Activated CD4-positive, CD25-positive, alpha-beta regulatory T cell (primary cell): Measurements from ENCODE around the gene TBC1D4.
"Not testable (repeated sequence)": the region's sequence is repeated elsewhere in the genome, so short reads cannot be mapped to it uniquely, and the experiment has no call there.

Experiments used
- DNase-seq, 4 experiments: peaks; one replicate each; lab custom pipeline; 2025; lab: John Stamatoyannopoulos, UW

Gene TBC1D4

DNA sequence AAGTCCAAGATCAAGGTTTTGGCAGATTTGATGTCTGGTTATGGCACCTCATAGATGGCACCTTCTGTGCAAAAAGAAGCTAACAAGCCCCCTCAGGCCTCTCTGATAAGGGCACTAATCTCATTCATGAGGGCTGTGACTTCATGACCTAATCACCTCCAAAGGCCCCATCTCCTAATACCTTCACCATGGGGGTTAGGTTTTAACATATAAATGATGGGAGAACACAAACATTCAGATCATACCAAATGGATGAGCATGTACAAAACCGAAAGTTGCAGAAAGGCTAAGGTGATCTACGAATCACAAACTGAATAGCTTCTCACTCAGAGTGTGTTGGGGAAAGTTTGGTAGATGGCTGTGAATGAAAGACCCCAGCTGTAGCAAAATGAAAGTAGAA is 217.4 kb downstream of the TBC1D4 start:
- DNase-seq: no peak

DNA sequence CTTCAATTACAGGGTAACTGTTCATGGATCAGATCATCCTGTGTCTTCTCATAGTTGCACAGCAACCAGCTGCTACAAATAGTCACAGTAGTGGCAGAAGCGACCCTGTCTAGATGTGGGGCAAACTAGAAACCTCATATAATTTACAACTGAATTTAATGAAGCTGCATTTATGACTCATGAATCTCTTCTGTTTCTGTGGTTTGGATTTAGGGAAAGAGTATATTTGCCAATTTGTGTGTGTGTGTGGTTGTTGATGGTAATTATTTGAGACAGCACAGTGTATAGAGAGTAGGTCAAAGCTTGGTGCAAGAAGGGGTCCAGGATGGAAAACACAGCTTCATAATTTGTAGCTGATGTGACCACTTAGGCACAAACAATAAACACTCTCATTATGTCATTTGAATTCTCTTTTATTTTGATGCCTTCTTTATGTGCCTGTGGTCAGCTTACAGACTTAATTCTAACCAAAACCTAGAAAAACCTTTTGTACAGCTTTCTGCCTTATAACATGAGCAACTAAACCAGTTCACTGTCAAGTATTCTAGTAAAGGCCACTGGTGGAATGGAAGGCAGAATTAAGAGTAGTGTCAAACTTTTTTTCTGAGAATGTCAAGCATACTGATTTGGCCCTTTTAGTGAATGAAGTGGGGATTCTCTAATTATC is 218.1 kb downstream of the TBC1D4 start:
- no peak for DNase-seq

DNA sequence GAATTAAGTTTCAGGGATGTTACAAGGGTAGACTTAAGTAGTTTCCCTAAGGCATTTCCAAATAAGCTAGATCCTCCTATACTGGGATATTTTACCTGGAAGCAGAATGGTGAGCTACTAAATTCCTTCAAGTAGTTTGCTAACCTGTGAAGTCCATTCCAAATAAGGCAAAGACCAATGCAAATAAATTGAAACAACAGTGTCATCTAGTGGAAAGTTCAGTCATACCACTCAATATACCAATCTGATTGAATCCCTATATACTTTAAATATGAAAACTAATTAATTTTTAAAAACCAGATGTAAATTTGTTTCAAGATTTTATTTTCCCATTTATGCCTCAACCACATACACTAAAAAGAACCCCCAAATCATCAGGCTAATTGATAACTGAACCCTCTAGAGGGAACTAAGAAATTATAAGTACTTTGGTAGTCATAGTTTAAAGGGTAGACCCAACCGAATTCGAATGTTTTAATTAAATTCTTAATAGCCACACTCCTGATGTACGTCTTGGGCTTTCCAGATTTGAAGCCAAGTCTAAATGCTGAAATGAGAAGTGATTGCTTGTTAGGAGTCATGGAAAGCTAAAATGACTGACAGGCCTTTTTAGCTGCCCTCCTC is 223.7 kb downstream of the TBC1D4 start:
- DNase-seq: no peak

DNA sequence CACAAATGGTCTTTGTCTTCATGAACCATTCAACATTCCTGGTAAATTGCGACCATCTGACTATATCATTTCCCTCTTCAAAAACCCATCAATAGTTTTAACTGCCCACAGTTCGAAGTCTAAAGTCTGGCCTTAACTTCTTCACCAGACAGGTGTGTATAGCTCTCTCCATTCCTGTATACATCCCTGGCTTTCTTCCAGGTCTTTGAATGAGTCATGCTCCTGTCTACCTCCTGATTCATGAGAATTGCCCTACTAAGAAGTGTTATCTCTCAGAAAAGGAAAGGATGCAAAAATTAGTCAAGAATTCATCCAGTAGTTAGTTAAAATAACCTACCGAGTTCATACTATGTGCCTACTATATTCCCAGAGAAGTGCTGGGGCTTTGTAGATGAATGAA is 225.0 kb downstream of the TBC1D4 start:
- no peak for DNase-seq

DNA sequence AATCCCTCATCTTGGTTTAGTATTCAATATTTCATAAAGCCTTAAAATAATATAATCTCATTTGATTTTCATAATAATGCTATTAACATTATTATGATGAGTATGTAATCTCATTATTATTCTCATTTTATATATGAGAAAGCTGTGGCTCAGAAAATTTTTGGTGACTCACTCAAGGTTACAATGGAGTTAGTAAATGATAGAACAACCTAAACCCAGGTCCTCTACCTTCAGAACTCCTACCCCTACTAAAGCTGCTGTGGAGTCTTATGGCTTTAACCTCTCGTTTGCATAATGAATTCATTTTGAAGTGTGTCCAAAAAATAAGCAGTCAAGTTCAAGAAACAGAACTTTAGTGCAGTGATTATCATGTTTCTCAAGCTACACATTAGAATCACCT is 226.3 kb downstream of the TBC1D4 start:
- DNase-seq: no peak

DNA sequence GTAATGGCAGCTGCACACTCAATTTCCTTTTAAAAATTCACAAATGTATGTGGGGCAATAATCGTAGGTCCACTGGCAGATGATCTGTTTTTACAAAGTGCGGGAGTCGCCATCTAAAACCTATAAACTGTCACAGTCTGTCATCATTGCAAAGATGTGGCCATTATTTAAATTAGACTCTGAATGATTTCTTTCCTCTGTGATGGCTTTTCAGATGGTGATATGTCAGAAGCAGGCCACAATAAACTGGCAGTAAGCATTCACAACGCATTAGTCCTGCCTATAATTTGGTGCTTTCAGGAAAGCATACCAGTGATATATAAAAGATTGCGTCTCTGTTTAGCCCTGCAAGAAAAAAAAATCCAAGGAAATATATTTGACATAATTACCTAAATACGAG is 226.8 kb downstream of the TBC1D4 start:
- no peak for DNase-seq

- no peak for DNase-seq
Observed at GRCh38 chr13:75251188-75251587, 230.8 kb downstream of the TBC1D4 start.

- no peak for DNase-seq
Observed at GRCh38 chr13:75250526-75251178, 231.3 kb downstream of the TBC1D4 start.

DNA sequence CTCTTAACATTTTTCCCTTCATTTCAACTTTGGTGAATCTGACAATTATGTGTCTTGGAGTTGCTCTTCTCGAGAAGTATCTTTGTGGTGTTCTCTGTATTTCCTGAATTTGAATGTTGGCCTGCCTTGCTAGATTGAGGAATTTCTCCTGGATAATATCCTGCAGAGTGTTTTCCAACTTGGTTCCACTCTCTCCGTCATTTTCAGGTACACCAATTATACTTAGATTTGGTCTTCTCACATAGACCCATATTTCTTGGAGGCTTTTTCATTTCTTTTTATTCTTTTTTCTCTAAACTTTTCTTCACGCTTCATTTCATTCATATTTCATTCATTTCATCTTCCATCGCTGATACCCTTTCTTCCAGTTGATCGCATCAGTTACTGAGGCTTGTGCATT is 236.4 kb downstream of the TBC1D4 start:
- not testable (repeated sequence) for DNase-seq

DNA sequence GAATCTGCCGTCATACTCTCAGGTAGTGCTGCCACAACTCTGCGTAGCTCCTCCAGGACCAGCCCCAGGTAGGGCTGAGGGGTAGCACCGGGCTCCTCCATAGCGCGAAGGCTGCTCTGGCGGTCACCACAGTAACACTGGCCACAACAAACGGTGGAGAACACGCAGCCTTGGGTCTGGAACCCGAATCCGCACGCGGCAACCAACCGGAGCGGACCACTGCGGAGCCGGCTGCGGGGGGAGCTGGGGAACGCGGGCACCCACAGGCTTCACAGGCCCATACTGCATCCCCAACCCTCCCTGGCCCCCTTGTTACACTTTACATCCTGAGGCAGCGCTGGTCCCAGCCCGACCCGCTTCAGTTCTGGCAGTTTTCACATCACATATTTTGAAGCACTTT is 241.7 kb downstream of the TBC1D4 start:
- not testable (repeated sequence) for DNase-seq

- no peak for DNase-seq
Observed at GRCh38 chr13:75236774-75237173, 245.2 kb downstream of the TBC1D4 start.
